ENCODE measurements around the gene HMGXB3.
"Not testable (repeated sequence)": the region's sequence is repeated elsewhere in the genome, so short reads cannot be mapped to it uniquely, and the experiment has no call there.

The HMGXB3 gene

DNA sequence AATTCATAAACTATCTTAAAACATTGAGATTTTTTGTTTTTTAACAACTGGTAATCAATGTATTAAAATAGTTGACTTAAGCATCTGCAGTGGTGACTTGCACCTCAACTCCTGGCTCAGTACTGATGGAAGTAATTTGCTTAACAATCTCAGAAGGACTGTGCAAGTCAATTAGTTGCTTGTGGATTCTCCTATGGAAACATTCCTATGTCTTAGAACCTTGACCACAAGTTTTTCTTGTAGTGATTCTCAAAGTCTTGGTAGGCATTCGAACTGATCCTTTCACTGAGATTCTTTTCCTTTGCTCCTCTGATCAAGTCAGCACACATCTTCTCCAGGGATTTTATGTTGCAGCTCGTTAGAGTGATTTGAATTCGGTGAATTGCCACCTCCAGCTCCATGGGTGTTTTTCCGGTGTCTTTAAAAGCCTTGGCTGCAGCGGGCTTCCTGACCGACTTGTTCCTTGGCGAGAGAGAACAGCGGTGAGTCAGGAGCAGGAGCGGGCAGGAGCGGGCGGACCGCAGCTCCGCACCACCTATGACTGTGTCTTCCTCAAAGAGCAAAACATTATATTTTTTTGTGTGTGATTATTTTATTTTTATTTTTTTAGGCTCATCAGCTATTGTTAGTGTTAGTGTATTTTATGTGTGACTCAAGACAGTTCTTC, 21.1 kb downstream of the HMGXB3 start:
- DNase-seq, result no peak

GRCh38 chr5:150022158-150022531, 21.6 kb downstream of the HMGXB3 start:
- no peak for DNase-seq

DNA sequence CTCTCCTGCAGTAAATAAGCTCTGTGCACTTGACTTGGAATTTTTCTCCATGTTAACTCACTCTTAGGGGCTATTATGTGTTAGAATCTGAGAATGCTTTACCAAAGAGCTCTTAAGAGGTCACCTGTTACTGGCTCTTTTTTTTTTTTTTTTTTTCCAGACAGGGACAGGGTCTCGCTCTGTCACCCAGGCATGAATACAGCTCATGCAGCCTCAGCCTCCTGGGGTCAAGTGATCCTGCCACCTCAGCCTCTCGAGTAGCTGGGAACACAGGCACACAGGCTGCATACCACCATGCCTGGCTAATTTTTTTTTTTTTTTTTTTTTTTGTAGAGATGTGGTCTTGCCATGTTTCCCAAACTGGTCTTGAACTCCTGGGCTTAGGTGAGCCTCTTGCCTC, 22.1 kb downstream of the HMGXB3 start:
- no peak for DNase-seq

- no peak for DNase-seq
These were observed 22.6 kb downstream of the HMGXB3 start for GRCh38 chr5:150023136-150023535.

- DNase-seq, result peak; percentile 27 to 47
These were observed 23.9 kb downstream of the HMGXB3 start for GRCh38 chr5:150024346-150024984.

DNA sequence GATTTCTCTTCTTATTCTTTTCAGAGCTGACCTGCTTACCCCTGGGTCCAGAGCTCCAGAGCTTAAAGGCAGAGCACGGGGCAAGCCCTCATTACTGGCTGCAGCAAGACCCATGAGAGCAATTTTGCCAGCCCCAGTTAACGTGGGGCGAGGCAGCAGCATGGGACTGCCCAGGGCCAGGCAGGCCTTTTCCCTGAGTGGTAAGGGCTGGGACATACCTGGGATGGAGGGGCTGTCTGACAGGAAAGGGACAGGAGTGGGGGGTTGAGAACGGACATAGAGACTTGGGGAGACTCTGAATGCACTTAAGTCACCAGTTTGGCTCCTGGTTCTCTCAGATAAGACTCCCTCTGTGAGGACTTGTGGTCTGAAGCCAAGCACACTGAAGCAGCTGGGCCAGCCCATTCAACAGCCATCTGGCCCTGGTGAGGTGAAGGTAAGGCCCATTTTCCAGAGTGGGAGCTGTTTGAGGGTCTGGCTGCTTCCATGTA, 26.2 kb downstream of the HMGXB3 start:
- DNase-seq, result no peak

GRCh38 chr5:150028047-150028446, 27.5 kb downstream of the HMGXB3 start:
- DNase-seq, result not testable (repeated sequence)

- DNase-seq, result no peak
These were observed 32.8 kb downstream of the HMGXB3 start for GRCh38 chr5:150033334-150033733.

GRCh38 chr5:150034662-150035061, 34.1 kb downstream of the HMGXB3 start:
- DNase-seq, result no peak

DNA sequence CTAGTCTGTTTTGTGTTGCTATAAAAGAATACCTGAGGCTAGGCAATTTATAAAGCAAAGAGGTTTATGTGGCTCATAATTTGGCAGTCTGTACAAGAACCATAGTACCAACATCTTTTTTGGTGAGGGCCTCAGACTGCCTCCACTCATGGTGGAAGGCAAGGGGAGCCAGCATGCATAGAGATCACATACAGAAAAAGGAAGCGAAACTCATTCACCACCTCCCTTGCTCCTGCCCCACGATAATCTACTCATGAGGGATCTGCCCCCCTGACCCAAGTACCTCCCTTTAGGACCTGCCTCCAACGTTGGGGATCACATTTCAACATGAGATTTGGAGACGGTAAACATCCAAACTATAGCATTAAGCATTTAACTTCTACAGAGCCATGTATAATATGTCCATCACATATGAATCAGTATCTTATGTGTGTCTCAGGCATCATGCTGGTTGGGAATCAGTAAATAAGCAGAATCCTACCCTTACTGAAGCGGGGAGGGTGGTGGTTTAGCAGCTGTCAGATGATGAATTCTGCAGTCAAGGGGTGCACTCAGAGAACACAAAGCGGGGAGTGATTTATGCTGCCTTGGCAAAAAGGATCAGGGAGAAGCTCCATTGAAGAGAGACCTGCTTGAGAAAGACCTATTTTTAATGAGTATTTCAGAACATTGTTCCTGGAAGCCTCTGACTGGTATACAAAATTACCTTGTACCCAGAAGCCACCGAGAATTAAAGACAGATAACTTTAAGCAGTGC, 34.8 kb downstream of the HMGXB3 start:
- peak in 1 of 2 experiments; percentile 18 for DNase-seq

DNA sequence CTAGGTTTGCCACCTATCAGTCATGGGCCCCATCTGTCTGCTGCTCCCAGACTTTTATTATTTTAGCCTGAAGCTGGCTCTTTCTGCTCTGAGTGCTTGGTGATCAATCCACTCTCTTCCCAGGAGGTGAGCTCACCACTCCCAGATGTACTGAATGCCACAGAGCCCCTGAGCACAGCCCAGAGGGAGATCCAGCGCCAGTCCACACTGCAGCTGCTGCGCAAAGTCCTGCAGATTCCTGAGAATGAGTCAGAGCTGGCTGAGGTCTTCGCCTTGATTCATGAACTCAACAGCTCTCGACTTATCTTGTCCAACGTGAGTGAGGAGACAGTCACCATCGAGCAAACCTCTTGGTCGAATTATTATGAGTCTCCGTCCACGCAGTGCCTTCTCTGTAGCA, 36.0 kb downstream of the HMGXB3 start:
- no peak for DNase-seq

- DNase-seq, result no peak
These were observed 38.0 kb downstream of the HMGXB3 start for GRCh38 chr5:150038547-150038946.

DNA sequence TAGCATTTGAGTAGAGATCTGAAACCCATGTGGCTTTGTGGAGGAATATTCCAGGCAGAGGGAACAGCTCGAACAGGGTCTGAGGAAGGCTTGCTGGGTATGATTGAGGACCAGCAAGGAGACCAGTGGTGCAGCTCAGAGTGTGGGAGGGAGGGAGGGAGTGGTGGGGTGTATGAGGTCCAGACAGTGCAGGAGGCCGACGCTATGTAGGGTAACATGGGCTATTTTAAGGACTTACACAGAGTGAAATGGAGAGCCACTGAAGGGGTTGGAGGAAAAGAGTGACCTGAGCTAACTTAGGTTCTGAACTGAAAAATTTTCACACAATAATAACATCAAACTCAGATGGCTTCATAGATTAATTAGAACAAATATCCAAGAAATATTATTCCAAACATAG, 41.9 kb downstream of the HMGXB3 start:
- no peak for DNase-seq

DNA sequence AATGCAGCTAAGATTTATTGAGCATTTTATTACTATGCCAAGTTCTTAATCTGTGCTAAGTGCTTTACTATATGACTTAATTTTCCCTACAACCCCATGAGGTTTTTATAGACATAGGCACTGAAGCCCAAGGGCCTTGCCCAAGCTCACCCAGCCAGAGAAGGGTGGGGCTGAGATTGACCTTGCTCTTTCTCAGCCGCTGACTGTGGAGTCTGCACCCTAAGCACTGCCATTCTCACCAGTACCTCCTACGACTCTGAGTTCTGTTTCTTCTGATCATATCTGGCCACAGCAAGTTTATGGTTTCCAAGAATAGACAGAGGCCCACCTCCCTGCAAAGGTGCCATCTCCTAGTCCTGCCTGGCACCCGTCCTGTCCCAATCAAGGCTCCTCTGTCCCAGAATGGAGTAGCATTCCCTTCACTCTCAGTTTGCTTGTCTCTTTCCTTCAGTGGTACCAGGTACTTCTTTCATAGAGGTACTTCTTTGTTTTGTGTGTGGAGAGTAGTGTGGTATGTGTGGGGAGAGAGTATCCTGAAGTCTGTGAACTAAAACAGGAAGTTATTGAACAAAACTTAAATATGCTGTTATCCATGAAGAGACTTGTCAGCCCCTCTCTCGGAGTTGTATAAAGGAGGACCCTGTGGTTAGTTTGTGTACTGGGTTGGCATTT, 43.3 kb downstream of the HMGXB3 start:
- peak; percentile 79 to 80 for DNase-seq

DNA sequence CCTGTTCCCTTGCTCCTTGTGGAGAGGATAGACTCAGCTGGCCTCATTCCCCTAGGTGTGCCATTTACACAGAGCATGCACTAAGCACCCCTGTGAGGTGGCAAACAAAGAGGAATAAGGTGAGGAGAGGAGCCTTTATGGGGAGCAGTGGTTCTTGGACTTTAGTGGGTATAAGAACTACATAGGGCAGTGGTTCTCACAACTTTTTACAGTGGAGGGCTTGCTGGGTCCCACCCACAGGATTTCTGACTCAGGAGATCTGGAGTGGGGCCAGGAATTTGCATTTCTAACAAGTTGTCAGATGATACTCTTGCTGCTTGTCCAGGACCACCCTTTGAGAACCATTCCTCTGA, 43.8 kb downstream of the HMGXB3 start:
- DNase-seq, result no peak

GRCh38 chr5:150044712-150045111, 44.2 kb downstream of the HMGXB3 start:
- DNase-seq, result no peak

GRCh38 chr5:150045549-150045948, 45.0 kb downstream of the HMGXB3 start:
- DNase-seq, result no peak

GRCh38 chr5:150046031-150046430, 45.5 kb downstream of the HMGXB3 start:
- no peak for DNase-seq

DNA sequence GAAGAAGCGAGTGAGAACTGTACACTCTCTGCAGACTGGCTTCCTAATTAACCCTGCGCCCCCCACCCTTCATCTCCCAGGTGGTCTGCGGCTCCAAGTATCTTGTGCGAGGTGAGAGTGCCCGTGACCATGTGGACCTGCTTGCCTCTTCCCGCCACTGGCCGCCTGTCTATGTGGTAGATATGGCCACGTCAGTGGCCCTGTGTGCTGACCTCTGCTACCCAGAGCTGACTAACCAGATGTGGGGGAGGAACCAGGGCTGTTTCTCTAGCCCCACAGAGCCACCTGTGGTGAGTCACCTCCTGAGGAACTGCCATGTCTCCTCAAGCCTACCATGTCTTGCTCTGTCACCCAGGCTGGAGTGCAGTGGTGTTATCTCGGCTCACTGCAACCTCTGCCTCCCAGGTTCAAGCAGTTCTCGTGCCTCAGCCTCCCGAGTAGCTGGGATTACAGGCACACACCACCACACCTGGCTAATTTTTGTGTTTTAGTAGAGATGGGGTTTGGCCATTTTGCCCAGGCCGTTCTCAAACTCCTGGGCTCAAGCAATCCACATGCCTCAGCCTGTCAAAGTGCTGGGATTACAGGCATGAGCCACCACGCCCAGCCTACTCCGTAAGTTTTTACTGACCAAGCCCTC, 49.8 kb downstream of the HMGXB3 start:
- not testable (repeated sequence) for DNase-seq

- DNase-seq, result no peak
These were observed 51.2 kb downstream of the HMGXB3 start for GRCh38 chr5:150051657-150052195.

DNA sequence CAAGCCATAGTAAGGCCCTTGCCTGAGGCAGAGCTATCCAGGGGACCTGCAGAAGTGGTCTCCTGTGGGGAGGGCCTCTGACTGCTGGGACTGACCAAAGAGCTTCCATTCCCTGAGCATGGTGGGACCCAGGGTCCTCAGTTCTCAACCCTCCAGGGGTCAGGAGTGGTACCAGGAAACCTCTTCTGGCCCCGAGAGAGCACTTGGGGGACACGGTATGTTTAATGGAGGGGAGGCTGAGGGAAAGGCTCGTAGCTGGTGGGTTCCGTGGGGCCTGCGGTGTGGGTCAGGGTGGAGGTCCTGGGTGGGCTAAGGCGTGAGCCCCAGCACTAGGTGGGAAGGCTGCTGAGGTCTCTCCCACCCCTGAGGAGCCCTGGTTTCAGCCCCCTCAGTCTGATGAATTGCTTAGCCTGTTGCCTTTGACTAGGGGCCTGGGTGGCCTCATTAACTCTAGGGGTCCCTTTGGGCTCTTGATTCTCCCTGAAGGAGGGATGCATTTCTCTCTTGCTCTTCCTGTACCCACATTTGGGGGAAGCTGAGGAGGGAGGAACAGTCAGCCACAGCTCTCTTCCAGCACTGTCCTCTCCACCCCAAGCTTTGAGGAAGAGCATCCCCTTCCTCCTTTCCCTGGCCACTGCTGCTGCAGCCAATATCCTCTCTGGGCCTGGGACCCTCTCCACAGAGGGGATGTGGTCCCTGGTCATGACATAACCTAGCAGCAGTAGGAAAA, 51.9 kb downstream of the HMGXB3 start:
- peak; percentile 23 to 29 for DNase-seq

All from Kasumi-1 (cell line).